Fibroblast of pulmonary artery (primary cell): ENCODE data around the gene CABLES1.

ENCODE experiments used
- DNase-seq: peaks from one replicate; pipeline ENCODE4 v3.0.0-alpha.2; 2010; ENCODE audit warnings: low read depth
- H3K4me3 ChIP-seq: replicated peaks from 2 replicates; pipeline ENCODE4 v1.5.1; 2011; ENCODE audit warnings: low read depth, mild to moderate bottlenecking, control low read depth, low read length, moderate library complexity
- TF ChIP-seq, protein P1 (sequence below): IDR thresholded peaks from 2 replicates; pipeline ENCODE4 v1.5.1; 2011; ENCODE audit warnings: mild to moderate bottlenecking, control low read depth, low read length, inconsistent platforms; ENCODE audit errors: missing control alignments

CABLES1 gene

DNA sequence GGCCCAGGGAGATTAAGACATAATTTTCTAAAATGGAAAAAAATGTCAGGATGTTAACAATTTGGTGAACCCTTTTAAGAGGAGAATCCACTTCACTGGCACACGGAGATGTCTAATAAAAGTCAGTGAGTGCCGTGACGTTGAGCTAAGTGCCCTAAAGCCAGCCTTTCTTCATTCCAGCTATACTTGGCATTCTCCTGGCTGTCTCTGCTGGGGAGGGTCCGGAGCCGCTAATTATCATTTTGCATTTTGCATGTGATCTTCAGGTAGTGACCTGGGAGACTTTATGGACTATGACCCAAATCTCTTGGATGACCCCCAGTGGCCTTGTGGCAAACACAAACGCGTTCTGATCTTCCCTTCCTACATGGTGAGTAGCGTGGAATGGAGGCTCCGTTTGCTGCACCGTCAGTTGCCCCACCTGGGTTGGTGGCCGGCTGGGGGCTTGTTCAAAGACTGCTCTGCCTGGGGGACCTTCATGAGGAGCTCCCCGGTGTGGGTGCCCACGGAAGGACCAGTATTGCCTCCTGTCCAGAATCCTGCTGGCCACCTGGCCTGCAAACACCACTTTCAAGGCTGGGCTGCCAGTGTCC, 101.7 kb downstream of the CABLES1 start:
- H3K4me3 ChIP-seq = no peak overlapping the region
- DNase-seq = no peak
- TF ChIP-seq, protein P1, sequence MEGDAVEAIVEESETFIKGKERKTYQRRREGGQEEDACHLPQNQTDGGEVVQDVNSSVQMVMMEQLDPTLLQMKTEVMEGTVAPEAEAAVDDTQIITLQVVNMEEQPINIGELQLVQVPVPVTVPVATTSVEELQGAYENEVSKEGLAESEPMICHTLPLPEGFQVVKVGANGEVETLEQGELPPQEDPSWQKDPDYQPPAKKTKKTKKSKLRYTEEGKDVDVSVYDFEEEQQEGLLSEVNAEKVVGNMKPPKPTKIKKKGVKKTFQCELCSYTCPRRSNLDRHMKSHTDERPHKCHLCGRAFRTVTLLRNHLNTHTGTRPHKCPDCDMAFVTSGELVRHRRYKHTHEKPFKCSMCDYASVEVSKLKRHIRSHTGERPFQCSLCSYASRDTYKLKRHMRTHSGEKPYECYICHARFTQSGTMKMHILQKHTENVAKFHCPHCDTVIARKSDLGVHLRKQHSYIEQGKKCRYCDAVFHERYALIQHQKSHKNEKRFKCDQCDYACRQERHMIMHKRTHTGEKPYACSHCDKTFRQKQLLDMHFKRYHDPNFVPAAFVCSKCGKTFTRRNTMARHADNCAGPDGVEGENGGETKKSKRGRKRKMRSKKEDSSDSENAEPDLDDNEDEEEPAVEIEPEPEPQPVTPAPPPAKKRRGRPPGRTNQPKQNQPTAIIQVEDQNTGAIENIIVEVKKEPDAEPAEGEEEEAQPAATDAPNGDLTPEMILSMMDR = no peak

DNA sequence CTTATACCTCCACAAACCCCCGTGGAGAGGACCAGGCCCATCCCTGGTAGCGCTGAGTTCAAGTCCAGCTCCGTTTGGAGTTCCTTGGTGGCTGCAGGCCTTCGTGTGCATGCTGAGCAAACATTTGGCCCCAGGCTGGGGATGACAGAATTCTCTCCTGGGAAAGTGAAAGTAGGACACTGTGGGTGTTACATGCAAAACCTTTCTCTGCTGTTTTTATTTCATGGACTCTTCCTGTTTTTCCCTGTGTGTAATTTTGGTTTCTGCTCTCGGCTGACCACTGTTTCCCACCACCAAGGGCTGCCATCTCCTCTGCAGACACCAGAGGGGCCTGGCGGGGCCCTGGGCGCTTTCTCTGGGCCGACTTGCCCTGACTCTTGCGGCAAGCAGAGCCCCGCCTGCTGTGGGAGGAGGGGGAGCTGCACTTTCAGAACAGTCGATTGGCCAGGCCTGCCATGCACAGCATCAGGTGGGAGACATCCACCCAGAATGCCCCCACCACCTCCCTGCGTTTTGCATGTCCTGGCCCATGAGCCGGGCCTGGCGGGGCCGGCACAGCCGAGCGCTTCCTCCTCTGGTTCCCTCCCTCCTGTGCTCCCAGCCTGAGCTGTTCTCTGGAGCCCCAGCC, 102.4 kb downstream of the CABLES1 start:
- DNase-seq = peak; percentile 64
- TF ChIP-seq, protein P1 = peak; percentile 38

DNA sequence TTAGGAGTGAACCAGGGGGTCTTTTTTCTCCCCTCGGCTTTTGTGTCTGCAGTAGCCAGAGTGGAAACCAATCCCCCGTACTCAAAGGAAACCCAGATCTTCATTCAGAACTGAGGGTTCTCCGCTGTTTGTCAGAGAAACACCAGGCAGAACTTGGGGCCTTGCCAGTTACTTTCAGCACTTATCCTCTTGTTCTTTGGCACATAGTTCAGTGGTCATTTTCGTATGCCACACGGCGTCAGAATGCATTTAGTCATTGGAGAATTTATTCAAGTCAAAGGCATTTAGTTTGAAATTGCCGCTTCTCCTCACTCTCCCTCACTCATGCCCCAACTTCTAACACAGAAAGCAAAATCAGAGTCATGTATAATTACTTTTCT, 102.9 kb downstream of the CABLES1 start:
- TF ChIP-seq, protein P1 = no peak
- no peak overlapping the region for H3K4me3 ChIP-seq
- peak; percentile 86 for DNase-seq

More for the DNA sequence above, 102.4 kb downstream of the CABLES1 start:
- H3K4me3 ChIP-seq = peak overlapping the region; percentile 4

DNA sequence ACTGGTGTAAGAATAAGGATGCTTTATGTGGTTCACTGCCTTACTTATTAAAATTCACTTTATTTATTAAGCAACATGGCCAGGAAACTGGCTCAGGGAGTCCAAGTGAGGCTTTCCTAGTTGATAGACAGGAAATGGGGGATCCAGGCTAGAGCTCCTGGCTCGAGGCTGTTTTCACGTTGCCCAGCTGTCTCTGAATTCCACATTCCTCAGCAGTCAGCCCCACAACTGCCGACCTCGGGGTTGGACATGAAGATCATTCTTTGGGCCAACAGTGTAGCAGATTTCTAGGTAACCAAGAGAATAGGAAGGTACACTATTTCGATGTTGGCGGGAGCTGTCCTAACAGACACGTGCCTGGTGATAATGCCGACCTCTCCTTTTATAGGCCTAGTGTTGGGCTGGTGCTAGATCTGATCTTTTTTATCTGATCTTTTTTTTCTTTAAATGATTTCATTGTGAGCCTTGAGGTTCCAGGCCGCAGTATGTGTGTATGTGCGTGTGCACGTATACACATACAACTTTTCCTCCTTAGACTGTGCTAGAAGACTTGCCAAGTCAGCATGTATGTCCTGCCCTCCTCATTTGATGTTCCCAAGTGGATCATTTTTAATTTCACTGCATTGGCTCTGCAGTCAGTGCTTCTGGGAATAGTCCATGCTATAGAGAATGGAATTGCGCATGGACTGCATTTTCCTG, 103.5 kb downstream of the CABLES1 start:
- peak; percentile 66 for DNase-seq
- no peak overlapping the region for H3K4me3 ChIP-seq
- TF ChIP-seq, protein P1 = no peak

DNA sequence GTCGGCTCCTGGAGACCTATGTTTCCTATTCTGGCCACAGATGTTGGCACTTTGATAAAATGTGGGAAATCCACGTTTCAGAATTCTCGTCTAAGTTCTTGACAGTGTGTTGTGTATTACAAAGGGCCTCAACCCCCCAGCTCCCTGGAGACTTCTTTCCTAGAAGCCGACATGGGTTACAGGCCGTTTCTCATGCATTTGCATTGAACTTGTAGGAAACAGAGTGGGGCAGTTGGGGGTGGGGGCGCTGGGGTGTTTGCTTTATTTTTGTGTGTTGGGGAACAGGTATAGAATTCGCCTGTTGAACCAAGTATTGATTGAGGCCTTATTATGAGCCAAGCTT, 104.0 kb downstream of the CABLES1 start:
- TF ChIP-seq, protein P1 = no peak
- no peak for DNase-seq
- no peak overlapping the region for H3K4me3 ChIP-seq

DNA sequence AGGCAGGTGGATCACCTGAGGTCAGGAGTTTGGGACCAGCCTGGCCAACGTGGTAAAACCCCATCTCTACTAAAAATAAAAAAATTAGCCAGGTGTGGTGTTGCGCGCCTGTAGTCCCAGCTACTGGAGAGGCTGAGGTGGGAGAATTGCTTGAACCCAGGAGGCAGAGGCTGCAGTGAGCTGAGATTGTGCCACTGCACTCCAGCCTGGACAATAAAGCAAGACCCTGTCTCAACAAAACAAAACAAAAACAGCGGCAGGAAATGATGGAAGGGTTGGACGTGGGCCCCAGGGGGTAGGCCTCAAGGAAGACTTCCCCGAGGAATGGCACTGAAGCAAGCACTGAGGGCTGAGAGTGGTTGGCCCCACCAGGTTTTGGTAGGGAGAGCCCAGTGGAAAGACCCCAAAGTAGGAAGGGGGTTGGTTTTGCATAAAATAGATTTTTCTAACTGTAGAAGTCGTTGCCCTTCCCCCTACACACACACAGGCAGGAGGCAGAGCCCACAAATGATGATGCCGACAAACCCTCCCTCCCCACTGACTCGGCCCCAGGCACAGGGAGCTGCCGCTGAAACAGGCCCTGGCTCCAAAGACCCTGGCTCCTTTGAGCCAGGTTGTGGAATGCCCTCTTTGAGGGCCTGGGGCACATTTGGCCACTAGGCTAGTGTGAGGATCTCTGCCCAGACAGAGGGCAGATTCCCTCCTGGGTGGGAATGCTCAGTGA, 104.8 kb downstream of the CABLES1 start:
- DNase-seq = no peak
- TF ChIP-seq, protein P1 = no peak
- no peak overlapping the region for H3K4me3 ChIP-seq
